GM19238 (cell line): Measurements from ENCODE around the gene SAP25.
A peak's percentile ranks its signal among the peaks of the same experiment; 100 is the strongest.

Experiments
- DNase-seq: peaks from one replicate; pipeline ENCODE4 v3.0.0; 2011; ENCODE audit warnings: low spot score; ENCODE audit not compliant: insufficient read length

The SAP25 gene

DNA sequence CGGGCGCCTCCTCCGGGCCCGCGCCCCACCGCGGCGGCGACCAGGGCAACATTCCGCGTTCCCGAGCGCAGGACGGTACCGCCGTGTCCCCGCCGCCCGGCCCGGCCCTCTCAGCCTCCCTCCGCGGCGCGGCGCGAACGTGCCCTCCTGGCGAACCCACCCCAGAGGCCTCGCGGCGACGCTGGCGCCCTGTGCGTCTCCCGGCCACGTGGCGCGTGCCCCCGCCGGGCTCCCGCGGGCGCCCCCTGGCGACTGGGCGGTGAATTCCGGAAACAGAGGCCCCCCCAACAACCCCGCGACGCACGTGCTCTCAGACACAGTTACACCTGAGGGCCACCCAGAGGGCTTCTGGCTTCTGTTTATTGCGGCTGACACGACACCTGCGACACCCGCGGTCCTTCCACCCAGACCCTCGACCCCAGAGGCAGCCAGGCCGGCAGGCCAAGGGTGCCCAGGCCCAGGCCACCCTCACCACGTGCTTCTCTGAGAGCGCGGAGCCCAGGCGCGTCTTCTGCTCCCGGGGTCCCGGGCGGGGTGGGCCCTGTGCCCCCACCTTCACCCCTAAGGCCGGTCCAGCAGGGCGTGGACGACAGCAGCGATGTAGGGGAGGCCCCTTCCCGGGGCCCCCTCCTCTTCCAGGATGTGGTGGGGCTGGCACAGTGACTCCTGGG is at the start of gene SAP25:
TSS of gene SAP25 (minus strand) at position 210 of the 671 bp plus-strand sequence. CDS start at position 52, 158 bp downstream.
- DNase-seq, result no peak

GRCh38 chr7:100621554-100621953 is 47.9 kb upstream of the SAP25 start:
- DNase-seq, result no peak

DNA sequence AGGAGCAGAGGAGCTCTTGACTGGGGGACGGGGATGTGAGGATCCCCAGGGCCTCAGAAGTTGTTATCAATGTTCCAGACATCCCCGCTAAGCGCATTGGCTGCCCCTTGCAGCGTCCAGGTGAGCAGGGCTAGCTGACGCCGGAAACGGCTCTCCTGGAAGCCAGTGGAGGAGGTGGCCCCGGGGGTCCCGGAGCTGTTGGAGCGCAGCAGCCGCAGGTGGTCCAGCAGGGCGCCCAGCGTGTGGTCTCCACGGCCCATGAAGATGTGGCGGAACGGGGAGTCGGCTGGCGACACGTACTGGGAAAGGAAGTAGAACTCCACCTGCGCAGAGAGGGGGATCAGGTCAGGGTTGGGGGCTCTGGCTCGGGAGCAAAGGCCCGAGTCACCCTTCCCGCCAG is 47.1 kb upstream of the SAP25 start:
- no peak for DNase-seq

GRCh38 chr7:100620239-100620638 is 46.5 kb upstream of the SAP25 start:
- no peak for DNase-seq

- no peak for DNase-seq
Observed at GRCh38 chr7:100614308-100614861, 40.7 kb upstream of the SAP25 start.

DNA sequence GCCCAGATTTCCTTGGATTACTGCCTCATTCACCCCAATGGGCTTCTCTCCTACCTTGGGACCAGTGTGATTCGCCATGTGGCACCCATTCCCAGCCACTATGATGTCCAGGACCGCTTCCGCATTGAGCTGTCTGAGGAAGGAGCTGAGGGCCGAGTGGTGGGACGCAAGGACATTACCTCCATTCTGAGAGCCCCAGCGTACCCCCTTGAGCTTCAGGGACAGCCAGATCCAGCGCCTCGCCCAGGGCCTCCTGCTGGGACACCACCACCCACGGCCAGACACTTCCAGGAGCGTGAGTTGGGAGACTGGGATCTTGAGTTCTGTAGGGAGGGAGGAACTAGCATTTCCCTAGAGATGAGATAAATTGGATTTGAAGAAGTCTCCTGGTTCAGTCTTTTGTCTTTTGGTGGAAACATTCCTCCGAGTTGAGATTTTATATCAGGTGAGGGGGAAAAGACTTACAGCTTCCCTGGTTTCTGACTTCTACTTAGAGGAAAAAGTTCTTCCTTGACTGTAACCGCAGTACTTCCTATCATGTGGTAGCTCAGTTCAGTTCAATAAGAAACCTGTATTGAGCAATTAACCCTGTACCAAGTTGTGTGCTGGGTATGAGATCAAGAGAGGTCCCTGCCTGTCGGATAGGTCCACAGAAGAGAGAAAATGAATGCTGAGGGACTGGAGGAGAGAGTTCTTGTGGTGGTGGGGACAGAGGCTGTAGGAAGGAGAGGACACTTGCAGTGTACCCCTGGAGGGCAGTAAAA is 39.9 kb upstream of the SAP25 start:
- DNase-seq, result no peak

DNA sequence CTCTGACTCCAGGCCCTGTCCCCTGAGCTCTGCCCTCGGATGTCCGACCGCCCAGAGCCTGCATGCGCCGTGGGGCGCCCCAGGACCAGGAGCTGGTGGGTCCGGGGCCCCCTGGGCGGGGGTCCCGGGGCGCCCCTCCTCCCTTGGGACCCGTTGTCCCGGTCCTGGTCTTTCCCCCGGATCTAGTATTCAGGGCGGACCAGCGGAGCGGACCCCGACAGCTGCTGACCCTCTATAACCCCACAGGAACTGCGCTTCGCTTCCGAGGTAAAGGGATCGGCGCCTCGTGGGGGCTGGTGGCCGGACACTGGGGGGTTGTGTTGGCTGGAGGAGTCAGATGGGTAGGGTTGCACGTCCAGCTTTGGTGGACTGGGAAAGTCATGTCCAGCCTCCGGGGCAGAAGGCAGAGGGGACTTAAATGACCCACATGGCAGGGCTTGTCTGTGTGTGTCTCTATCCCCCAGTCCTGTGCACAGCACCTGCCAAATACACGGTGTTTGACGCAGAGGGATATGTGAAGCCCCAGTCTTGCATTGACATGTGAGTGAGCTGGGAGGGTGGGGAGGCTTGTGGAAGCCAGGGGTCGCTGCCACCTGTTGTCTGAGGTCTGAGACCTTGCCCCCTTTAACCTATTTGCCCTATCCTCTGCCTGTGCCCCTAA is 39.2 kb upstream of the SAP25 start:
- no peak for DNase-seq

DNA sequence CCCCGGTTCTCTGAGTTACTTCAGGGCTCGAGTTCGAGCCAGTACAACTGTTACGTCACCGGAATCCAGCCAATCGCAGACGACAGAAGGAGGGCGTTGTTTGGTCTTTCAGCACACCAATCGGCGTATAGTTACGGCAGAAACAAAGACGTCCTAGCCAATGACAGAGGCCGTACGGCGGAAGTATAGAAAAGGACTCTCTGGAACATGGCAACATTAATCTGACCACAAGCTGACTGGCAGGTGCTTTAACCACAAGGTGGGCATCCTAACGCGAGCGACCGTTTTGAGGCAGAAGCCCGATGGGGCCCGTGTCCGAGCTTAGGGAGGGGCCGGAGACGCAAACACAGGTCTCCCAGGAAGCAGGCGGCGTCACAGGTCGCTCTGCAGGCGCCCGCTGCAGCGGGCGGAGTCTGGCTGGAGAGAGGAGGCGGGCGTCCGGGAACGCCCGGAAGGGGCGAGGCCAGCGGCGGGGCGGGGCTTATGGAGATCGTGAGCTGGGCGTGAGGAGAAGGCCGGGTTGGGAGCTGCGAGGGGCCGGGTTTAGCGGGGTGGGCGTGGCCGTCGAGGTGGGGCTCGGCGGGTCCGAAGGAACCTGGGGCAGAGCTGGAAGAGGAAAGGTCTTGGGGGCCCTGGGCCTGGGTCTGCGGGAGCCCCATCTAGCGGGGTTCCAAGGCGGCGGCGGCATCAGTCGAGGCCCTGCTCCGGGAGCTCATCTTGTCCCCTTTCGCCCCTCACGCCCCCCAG is 38.5 kb upstream of the SAP25 start, which contains the start of gene MOSPD3:
TSS of gene MOSPD3 (plus strand) at position 558 of the 747 bp plus-strand sequence. CDS start 252 bp downstream, outside the sequence.
- peak; percentile 99 for DNase-seq

DNA sequence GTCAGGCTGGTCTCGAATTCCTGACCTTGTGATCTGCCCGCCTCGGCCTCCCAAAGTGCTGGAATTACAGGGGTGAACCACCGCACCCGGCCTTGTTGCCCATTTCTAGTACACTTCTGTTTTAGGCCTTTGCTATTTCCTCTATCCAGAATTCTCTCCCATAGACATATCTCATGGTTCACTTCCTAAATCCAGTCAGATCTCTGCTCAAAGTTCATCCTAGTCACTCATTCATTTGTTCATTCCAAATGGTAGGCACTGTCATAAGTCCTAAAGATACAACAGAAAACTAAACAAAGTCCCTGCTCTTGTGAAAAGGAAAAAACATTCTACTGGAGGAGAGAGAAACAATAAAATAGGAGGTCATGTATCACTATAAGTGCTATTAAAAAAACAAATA is 36.3 kb upstream of the SAP25 start:
- no peak for DNase-seq

- DNase-seq, result no peak
Observed at GRCh38 chr7:100607111-100607510, 33.4 kb upstream of the SAP25 start.

GRCh38 chr7:100606313-100606712 is 32.6 kb upstream of the SAP25 start:
- no peak for DNase-seq

- DNase-seq, result no peak
Observed at GRCh38 chr7:100604976-100605911, 31.5 kb upstream of the SAP25 start.

- peak; percentile 85 for DNase-seq
Observed at GRCh38 chr7:100604028-100604975, 30.6 kb upstream of the SAP25 start.

GRCh38 chr7:100603726-100604027 is 30.0 kb upstream of the SAP25 start:
- DNase-seq, result no peak

GRCh38 chr7:100602889-100603725 is 29.4 kb upstream of the SAP25 start:
- DNase-seq, result no peak

- no peak for DNase-seq
Observed at GRCh38 chr7:100600730-100601038, 27.0 kb upstream of the SAP25 start.

DNA sequence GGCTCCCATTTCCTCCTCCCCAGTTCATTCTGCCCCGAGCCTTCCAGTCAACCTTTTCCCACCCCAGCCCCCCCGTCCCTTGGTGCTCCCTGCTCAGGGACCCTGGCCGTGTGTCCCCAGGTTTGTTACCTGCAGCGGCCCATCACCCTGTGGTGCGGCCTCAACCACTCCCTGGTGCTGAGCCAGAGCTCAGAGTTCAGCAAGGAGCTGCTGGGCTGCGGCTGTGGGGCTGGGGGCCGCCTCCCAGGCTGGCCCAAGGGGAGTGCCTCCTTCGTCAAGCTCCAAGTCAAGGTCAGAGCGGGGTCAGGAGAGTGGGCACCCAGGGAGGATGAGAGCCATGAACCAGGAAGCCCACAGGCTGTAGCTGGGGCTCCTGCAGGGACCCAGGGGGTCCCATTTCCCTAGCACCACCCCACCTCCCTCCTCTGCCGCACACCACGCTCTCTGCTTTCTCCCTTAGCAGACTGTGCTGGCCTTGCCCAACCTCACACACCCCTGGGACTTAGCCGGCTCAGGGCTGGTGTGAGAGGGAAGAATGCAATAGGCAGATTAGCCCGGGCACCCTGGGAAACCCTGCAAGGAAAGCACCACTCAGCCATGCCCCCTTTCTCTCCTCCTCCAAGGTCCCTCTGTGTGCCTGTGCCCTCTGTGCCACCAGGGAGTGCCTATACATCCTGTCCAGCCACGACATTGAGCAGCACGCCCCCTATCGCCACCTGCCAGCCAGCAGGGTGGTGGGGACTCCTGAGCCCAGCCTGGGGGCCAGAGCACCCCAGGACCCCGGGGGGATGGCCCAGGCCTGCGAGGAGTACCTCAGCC is 26.4 kb upstream of the SAP25 start:
- DNase-seq, result no peak

- no peak for DNase-seq
Observed at GRCh38 chr7:100598425-100598824, 24.7 kb upstream of the SAP25 start.
